Testis (tissue), 3 donors: ENCODE results near the gene OTX2. TPM values are rescaled to one million over a fixed set of nuclear protein-coding genes. Genes with fewer than 3 reads are reported as not detected.

Source experiments
- DNase-seq: peaks from one replicate; pipeline ENCODE4 v3.0.0-alpha.2; 2019
- H3K27ac ChIP-seq, 2 donors: fragments of 200-600 bp; sonication (generic); one replicate each; pipeline ENCODE4 v1.5.1; 2019
- H3K27me3 ChIP-seq: fragments of 200-600 bp; sonication (generic); one replicate; pipeline ENCODE4 v1.5.1; 2019
- H3K36me3 ChIP-seq: fragments of 200-600 bp; sonication (generic); one replicate; pipeline ENCODE4 v1.5.1; 2017; ENCODE audit warnings: low read depth; ENCODE audit errors: missing control alignments
- H3K4me1 ChIP-seq: fragments of 200-600 bp; sonication (generic); one replicate; pipeline ENCODE4 v1.5.1; 2019
- H3K4me3 ChIP-seq, 2 donors: fragments of 200-600 bp; sonication (generic); one replicate each; pipeline ENCODE4 v1.5.1; 2017 to 2019
- H3K9me3 ChIP-seq: fragments of 200-600 bp; sonication (generic); one replicate; pipeline ENCODE4 v1.5.1; 2017
- CTCF ChIP-seq, 3 experiments: fragments of 450-650 bp in 2 of 3; fragments of 200-600 bp in 1 of 3; sonication (generic) in 1 of 3; IDR thresholded peaks; one replicate each; pipeline ENCODE4 v1.5.1; 2016 to 2019; ENCODE audit warnings: antibody characterized with exemption in 3 of 3, mild to moderate bottlenecking in 2 of 3, moderate library complexity in 1 of 3
- POLR2A ChIP-seq: fragments of 450-650 bp; IDR thresholded peaks from one replicate; pipeline ENCODE4 v1.6.1; 2017; ENCODE audit warnings: antibody characterized with exemption, mild to moderate bottlenecking, moderate library complexity
- WGBS, 2 donors: methylation state at CpG; one replicate each; pipeline ENCODE4 v1.1.5; 2018; 5-methylcytosine and 5-hydroxymethylcytosine counted together
- intact Hi-C: fragments of 100-400 bp; cut with DNase I; formaldehyde crosslinking; loops from one replicate; pipeline ENCODE4 v1.15.1; 2023; ENCODE audit warnings: low total_unique reads
- polyA plus RNA-seq: library from polyadenylated mRNA; stranded (reverse); fragments of 350-450 nt; fragmentation: Illumina TruSeq; extraction: RNeasy Lipid Tissue Mini Kit (QIAGEN cat#74804); gene quantifications from one replicate; pipeline ENCODE4 v1.2.3, GENCODE V29; 2014; ENCODE audit warnings: low read depth, low replicate concordance; ENCODE audit not compliant: insufficient read depth
- total RNA-seq, 2 donors: library from RNA; depleted of rRNA; stranded (reverse); fragments of >200 nt; gene quantifications; one replicate each; pipeline ENCODE4 v1.2.3, GENCODE V29; 2016

Gene OTX2
- total and polyA plus RNA-seq, 3 donors from 2014 or later = 0.50 TPM; not detected in 2

- intact Hi-C loops = no loop called here
Measured at GRCh38 chr14:56789955-56790354, 20.3 kb downstream of the OTX2 start.

GRCh38 chr14:56787530-56787929 is 22.7 kb downstream of the OTX2 start:
- intact Hi-C loops = no loop called here
- H3K27ac ChIP-seq = no peak overlapping the region
- no peak for DNase-seq
- H3K4me3 ChIP-seq = no peak overlapping the region
- no peaks in the 10 kb centered on the region for H3K4me1 ChIP-seq
- no peaks in the 10 kb centered on the region for H3K36me3 ChIP-seq
- no peaks in the 10 kb centered on the region for H3K27me3 ChIP-seq
- no peak for TF ChIP-seq CTCF (IDR thresholded peaks at IDR 0.05)
- no peak for TF ChIP-seq POLR2A
- no peaks in the 10 kb centered on the region for H3K9me3 ChIP-seq

More at GRCh38 chr14:56789955-56790354, 20.3 kb downstream of the OTX2 start:
- H3K36me3 ChIP-seq = no peaks in the 10 kb centered on the region
- H3K9me3 ChIP-seq = no peaks in the 10 kb centered on the region
- TF ChIP-seq CTCF (IDR thresholded peaks at IDR 0.05) (no peak), POLR2A (no peak)
- H3K4me3 ChIP-seq = no peak overlapping the region
- no peaks in the 10 kb centered on the region for H3K27me3 ChIP-seq
- DNase-seq = no peak
- H3K27ac ChIP-seq = no peak overlapping the region
- H3K4me1 ChIP-seq = no peaks in the 10 kb centered on the region
- WGBS, 2 donors = 94 to 100% methylated on average over 1 of the region's 1 CpG

- Histone ChIP-seq H3K9me3 (no peaks in the 10 kb centered on the region), H3K4me1 (no peaks in the 10 kb centered on the region), H3K36me3 (no peaks in the 10 kb centered on the region), H3K27ac (no peak overlapping the region), H3K27me3 (no peaks in the 10 kb centered on the region), H3K4me3 (no peak overlapping the region)
- intact Hi-C loops = no loop called here
- WGBS, 2 donors = 75 to 84% methylated on average over 1 of the region's 1 CpG
- no peak for DNase-seq
- no peak for TF ChIP-seq CTCF (IDR thresholded peaks at IDR 0.05)
- TF ChIP-seq POLR2A = no peak
Measured at GRCh38 chr14:56782711-56783110, 27.6 kb downstream of the OTX2 start.

- H3K9me3 ChIP-seq = no peaks in the 10 kb centered on the region
- intact Hi-C loops = no loop called here
- WGBS, 2 donors = 43 to 54% methylated on average over 6 of the region's 6 CpGs
- H3K4me1 ChIP-seq = no peaks in the 10 kb centered on the region
- DNase-seq = no peak
- no peak overlapping the region for H3K4me3 ChIP-seq
- no peak for TF ChIP-seq POLR2A
- no peaks in the 10 kb centered on the region for H3K36me3 ChIP-seq
- no peaks in the 10 kb centered on the region for H3K27me3 ChIP-seq
- no peak overlapping the region for H3K27ac ChIP-seq
Measured at GRCh38 chr14:56774503-56774902, 35.8 kb downstream of the OTX2 start.

- no peak for DNase-seq
- no peak overlapping the region for H3K27ac ChIP-seq
- no peaks in the 10 kb centered on the region for H3K36me3 ChIP-seq
- H3K27me3 ChIP-seq = no peaks in the 10 kb centered on the region
- no peak overlapping the region for H3K4me3 ChIP-seq
- TF ChIP-seq CTCF (IDR thresholded peaks at IDR 0.05) (no peak), POLR2A (no peak)
- no peaks in the 10 kb centered on the region for H3K9me3 ChIP-seq
- intact Hi-C loops = no loop called here
- H3K4me1 ChIP-seq = no peaks in the 10 kb centered on the region
Measured at GRCh38 chr14:56770512-56770911, 39.8 kb downstream of the OTX2 start.
